DND-41 (cell line): ENCODE results near the gene EML6.

Experiments
- CTCF ChIP-seq: IDR thresholded peaks from 2 replicates; pipeline ENCODE4 v1.5.1; 2012; ENCODE audit warnings: borderline replicate concordance, low read length, moderate library complexity, mild to moderate bottlenecking; ENCODE audit not compliant: poor library complexity, severe bottlenecking; ENCODE audit errors: extremely low read depth
- EZH2 ChIP-seq: IDR thresholded peaks from 3 replicates; pipeline ENCODE4 v1.6.1; 2012; ENCODE audit warnings: borderline replicate concordance, low read depth, mild to moderate bottlenecking, moderate library complexity, low read length, inconsistent platforms; ENCODE audit not compliant: severe bottlenecking

- TF ChIP-seq CTCF = no peak
- no peak for TF ChIP-seq EZH2
These were observed 101.1 kb downstream of the EML6 start for GRCh38 chr2:54824567-54824966.
